Gastrocnemius medialis (tissue), 4 donors: ENCODE measurements around the gene SUPT5H. TPM values are rescaled to one million over a fixed set of nuclear protein-coding genes. Genes with fewer than 3 reads are reported as not detected.

Experiments
- ATAC-seq, 2 donors: fragments of 150-250 bp; one replicate each; pipeline ENCODE4 v1.9.1; 2016
- DNase-seq, 2 donors: peaks; one replicate each; pipeline ENCODE4 v3.0.0-alpha.2; 2019
- H3K27ac ChIP-seq, 4 donors: fragments of 200-600 bp; sonication (generic); 1 replicate in 1 of 4; 2 replicates in 3 of 4; pipeline ENCODE4 v1.5.1; 2016 to 2018; ENCODE audit warnings: mild to moderate bottlenecking in 2 of 4, moderate library complexity in 1 of 4
- H3K27me3 ChIP-seq, 3 donors: fragments of 200-600 bp; sonication (generic) in 2 of 3; 1 replicate in 1 of 3; 2 replicates in 2 of 3; pipeline versions ENCODE4 v1.5.1 to v1.6.0; 2016 to 2019; ENCODE audit warnings: mild to moderate bottlenecking in 1 of 3, moderate library complexity in 1 of 3
- H3K36me3 ChIP-seq, 2 donors: fragments of 200-600 bp; sonication (generic) in 1 of 2; one replicate each; pipeline ENCODE4 v1.5.1; 2017 to 2018
- H3K4me1 ChIP-seq, 2 donors: fragments of 200-600 bp; sonication (generic) in 1 of 2; one replicate each; pipeline ENCODE4 v1.5.1; 2016 to 2017; ENCODE audit warnings: mild to moderate bottlenecking in 2 of 2
- H3K4me3 ChIP-seq, 4 donors: fragments of 200-600 bp; sonication (generic) in 3 of 4; 1 replicate in 1 of 4; 2 replicates in 3 of 4; pipeline ENCODE4 v1.5.1; 2016 to 2019; ENCODE audit warnings: mild to moderate bottlenecking in 2 of 4
- H3K9me3 ChIP-seq, 3 donors: fragments of 200-600 bp; sonication (generic) in 2 of 3; 1 replicate in 1 of 3; 2 replicates in 2 of 3; pipeline ENCODE4 v1.5.1; 2016 to 2019
- POLR2A ChIP-seq, 2 donors: fragments of 450-650 bp; IDR thresholded peaks; one replicate each; pipeline ENCODE4 v1.6.1; 2017; ENCODE audit warnings: antibody characterized with exemption in 2 of 2, mild to moderate bottlenecking in 2 of 2, moderate library complexity in 2 of 2
- in situ Hi-C, 4 donors: fragments of 200-750 bp; cut with MboI; loops; one replicate each; pipeline versions ENCODE4 v1.15.0 to v1.8.0; 2017; ENCODE audit warnings: low sequenced_read_pairs in 4 of 4
- intact Hi-C: fragments of 100-400 bp; cut with DNase I; formaldehyde crosslinking; loops from one replicate; pipeline ENCODE4 v1.15.1; 2023; ENCODE audit warnings: low total_unique reads
- total RNA-seq, 4 donors: library from RNA; depleted of rRNA; stranded (reverse); fragments of >200 nt; gene quantifications; one replicate each; pipeline versions ENCODE4 v1.1.0 to v1.2.3, GENCODE V29; 2016
- TF ChIP-seq, protein P1 (sequence below), 5 experiments: fragments of 450-650 bp in 3 of 5; fragments of 200-600 bp in 2 of 5; sonication (generic) in 2 of 5; IDR thresholded peaks in 4 of 5; conservative IDR thresholded peaks in 1 of 5; 1 replicate in 4 of 5; 2 replicates in 1 of 5; pipeline ENCODE4 v1.5.1; 2016 to 2019; ENCODE audit warnings: antibody characterized with exemption in 5 of 5, mild to moderate bottlenecking in 3 of 5, moderate library complexity in 3 of 5

SUPT5H gene
- total RNA-seq, 4 donors from 2014 or later = 60.7 to 148 (median 108) TPM

DNA sequence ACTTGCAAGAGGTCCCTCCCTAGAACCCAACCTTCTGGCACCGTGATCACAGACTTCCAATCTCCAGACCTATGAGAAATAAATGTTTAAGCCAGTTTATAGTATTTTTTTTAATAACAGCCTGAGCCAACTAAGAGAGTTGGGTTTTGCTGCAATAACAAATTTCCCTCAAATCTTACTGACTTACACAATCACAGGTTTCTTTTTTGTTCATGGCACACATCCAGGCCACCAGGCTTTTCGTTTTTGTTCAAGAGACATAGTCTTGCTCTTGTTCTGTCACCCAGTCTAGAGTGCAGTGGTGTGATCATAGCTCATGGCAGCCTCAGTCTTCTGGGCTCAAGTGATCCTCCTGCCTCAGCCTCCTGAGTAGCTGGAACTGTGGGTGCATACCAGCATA lies 67.6 kb downstream of the SUPT5H start:
- in situ Hi-C loops = no loop called here
- ATAC-seq = no peak

DNA sequence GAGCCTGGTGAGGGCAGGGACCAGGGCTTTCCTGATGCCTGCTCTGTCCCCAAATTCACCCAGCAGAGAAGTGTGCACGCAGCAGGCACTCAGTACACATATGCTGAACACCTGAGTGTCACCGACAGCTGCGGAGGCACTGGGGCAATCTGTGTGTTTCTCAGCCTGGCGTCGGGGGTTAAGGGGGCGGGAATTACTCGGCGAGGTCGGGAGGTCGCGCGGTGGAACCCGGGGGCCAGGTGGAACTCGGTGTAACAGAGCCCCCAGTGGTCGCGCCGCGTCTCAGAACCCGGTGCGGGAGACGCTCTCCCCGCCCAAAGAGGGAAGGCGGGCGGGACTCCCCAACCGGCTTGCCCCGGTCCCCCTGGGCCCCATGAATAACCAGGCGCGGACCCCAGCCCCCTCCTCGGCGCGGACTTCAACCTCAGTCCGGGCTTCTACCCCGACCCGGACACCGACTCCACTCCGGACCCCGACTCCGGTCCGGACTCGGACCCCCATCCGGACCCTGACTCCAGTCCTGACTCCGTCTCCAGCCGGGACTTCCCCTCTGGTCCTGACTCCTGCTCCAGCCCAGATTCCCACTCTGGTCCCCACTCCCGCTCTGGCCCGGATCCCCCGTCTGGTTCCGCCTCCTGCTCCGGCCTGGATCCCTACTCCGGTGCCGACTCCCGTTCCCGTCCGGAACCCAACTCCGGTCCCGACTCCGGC lies 69.6 kb downstream of the SUPT5H start, which contains the start of gene SELENOV:
SELENOV (plus strand) TSS at position 300 of the 711 bp plus-strand sequence; CDS start at position 374, 74 bp downstream.
- DNase-seq = no peak
- no peak for TF ChIP-seq POLR2A (IDR thresholded peaks at IDR 0.05)
- TF ChIP-seq, protein P1, sequence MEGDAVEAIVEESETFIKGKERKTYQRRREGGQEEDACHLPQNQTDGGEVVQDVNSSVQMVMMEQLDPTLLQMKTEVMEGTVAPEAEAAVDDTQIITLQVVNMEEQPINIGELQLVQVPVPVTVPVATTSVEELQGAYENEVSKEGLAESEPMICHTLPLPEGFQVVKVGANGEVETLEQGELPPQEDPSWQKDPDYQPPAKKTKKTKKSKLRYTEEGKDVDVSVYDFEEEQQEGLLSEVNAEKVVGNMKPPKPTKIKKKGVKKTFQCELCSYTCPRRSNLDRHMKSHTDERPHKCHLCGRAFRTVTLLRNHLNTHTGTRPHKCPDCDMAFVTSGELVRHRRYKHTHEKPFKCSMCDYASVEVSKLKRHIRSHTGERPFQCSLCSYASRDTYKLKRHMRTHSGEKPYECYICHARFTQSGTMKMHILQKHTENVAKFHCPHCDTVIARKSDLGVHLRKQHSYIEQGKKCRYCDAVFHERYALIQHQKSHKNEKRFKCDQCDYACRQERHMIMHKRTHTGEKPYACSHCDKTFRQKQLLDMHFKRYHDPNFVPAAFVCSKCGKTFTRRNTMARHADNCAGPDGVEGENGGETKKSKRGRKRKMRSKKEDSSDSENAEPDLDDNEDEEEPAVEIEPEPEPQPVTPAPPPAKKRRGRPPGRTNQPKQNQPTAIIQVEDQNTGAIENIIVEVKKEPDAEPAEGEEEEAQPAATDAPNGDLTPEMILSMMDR (IDR thresholded peaks at IDR 0.05 in 4 of 5, conservative IDR thresholded peaks at IDR 0.05 in 1 of 5) = no peak
- in situ Hi-C loops = no loop called here
- H3K27me3 ChIP-seq = peaks cover 33 to 66% (median 55%) of the 10 kb centered on the region in 3 donors
- ATAC-seq = no peak
- no peaks in the 10 kb centered on the region for H3K4me1 ChIP-seq
- no peaks in the 10 kb centered on the region for H3K36me3 ChIP-seq
- H3K9me3 ChIP-seq = no peaks in the 10 kb centered on the region
- peak within 1 kb of the TSS in 3 of 4 donors; percentile 2 to 25 (median 25) for H3K4me3 ChIP-seq
- intact Hi-C loops = no loop called here
- no peak within 1 kb of the TSS for H3K27ac ChIP-seq

More for the DNA sequence above, 67.6 kb downstream of the SUPT5H start:
- H3K36me3 ChIP-seq = no peaks in the 10 kb centered on the region
- no peaks in the 10 kb centered on the region for H3K4me1 ChIP-seq
- no peak overlapping the region for H3K4me3 ChIP-seq
- no peak for DNase-seq
- H3K27ac ChIP-seq = no peak overlapping the region
- H3K27me3 ChIP-seq = peaks cover 50 to 84% (median 66%) of the 10 kb centered on the region in 3 donors
- intact Hi-C loops = no loop called here
- H3K9me3 ChIP-seq = no peaks in the 10 kb centered on the region
- TF ChIP-seq POLR2A (IDR thresholded peaks at IDR 0.05) = no peak
- TF ChIP-seq, protein P1 (IDR thresholded peaks at IDR 0.05 in 4 of 5, conservative IDR thresholded peaks at IDR 0.05 in 1 of 5) = no peak

DNA sequence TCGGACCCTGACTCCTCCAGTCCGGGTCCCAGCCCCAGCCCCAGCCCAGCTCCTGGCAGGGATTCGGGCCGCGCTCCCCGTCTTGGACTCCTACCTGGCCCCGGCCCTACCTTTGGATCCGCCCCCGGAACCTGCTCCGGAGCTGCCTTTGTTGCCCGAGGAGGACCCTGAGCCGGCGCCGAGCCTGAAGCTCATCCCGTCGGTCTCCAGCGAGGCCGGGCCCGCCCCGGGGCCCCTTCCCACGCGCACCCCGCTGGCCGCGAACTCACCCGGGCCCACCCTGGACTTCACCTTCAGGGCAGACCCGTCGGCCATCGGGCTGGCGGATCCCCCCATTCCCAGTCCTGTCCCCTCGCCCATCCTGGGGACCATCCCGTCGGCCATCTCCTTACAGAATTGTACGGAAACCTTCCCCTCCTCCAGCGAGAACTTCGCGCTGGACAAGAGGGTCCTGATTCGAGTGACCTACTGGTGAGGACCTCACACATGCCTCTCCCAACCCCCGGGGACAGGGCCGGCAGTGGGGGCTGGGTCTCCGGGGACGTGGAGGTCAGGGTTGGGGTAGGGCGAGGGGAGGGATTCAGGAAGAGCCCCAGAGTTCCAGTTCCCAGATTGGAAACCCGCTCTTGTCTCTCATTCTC lies 70.3 kb downstream of the SUPT5H start:
- peaks cover 33 to 62% (median 55%) of the 10 kb centered on the region in 3 donors for H3K27me3 ChIP-seq
- no peak for ATAC-seq

DNA sequence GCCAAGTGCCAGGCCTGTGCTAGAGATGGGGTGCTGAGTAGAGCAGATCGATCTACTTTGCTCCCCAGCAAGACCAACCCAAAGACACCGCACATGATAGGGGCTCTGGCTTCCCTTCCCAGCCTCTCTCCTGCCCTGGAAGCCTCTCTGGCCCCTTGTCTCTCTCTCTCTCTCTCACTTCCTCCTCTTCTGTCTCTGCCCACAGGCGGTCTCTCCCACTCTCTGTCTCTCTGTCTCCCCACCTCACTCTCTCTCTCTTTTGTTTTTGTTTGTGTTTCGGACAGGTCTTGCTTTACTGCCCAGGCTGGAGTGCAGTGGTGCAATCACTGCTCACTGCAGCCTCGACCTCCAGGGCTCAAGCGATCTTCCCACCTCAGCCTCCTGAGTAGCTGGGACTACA lies 70.9 kb downstream of the SUPT5H start:
- intact Hi-C loops (no loop called here), in situ Hi-C loops (no loop called here)
- Histone ChIP-seq H3K27me3 (peaks cover 33 to 59% (median 55%) of the 10 kb centered on the region in 3 donors), H3K4me3 (peak overlapping the region in 1 of 4 donors; percentile 25), H3K36me3 (no peaks in the 10 kb centered on the region), H3K27ac (no peak overlapping the region), H3K4me1 (no peaks in the 10 kb centered on the region), H3K9me3 (no peaks in the 10 kb centered on the region)
- no peak for TF ChIP-seq POLR2A (IDR thresholded peaks at IDR 0.05)
- TF ChIP-seq, protein P1 (IDR thresholded peaks at IDR 0.05 in 4 of 5, conservative IDR thresholded peaks at IDR 0.05 in 1 of 5) = no peak
- ATAC-seq = no peak
- DNase-seq = no peak

More for the DNA sequence above, 70.3 kb downstream of the SUPT5H start:
- Histone ChIP-seq H3K4me3 (peak overlapping the region in 3 of 4 donors; percentile 2 to 25 (median 25)), H3K36me3 (no peaks in the 10 kb centered on the region), H3K4me1 (no peaks in the 10 kb centered on the region), H3K27ac (no peak overlapping the region), H3K9me3 (no peaks in the 10 kb centered on the region)
- no peak for TF ChIP-seq POLR2A (IDR thresholded peaks at IDR 0.05)
- TF ChIP-seq, protein P1 (IDR thresholded peaks at IDR 0.05 in 4 of 5, conservative IDR thresholded peaks at IDR 0.05 in 1 of 5) = no peak
- DNase-seq = no peak
- in situ Hi-C loops = no loop called here
- intact Hi-C loops = no loop called here
